CD4-positive, alpha-beta T cell (primary cell): ENCODE measurements around the gene SAP130. TPM values are rescaled to one million over a fixed set of nuclear protein-coding genes. Genes with fewer than 3 reads are reported as not detected.

Experiments used
- ATAC-seq: fragments of 200-7000 bp; cut with Tn5 transposase; one replicate; pipeline ENCODE4 v1.10.0; 2022; ENCODE audit warnings: mild to moderate bottlenecking; ENCODE audit not compliant: poor library complexity
- CTCF ChIA-PET: fragments of 350-600 bp; sonication (Branson Sonifier 250); formaldehyde crosslinking; loops from one replicate; lab custom pipeline; 2021; ENCODE audit warnings: antibody characterized with exemption, inconsistent platforms; lab: Charles Lee
- POLR2A ChIA-PET: fragments of 350-600 bp; sonication (Branson Sonifier 250); formaldehyde crosslinking; loops from one replicate; lab custom pipeline; 2021; ENCODE audit warnings: antibody characterized with exemption, inconsistent platforms; lab: Charles Lee
- DNase-seq, 14 experiments: peaks; one replicate each; pipeline ENCODE4 v3.0.0-alpha.2; 2013 to 2020; ENCODE audit warnings: mixed read lengths in 2 of 14
- H3K27ac ChIP-seq, 2 donors: one replicate each; pipeline versions ENCODE4 v1.5.1 to v1.7.0; 2013; ENCODE audit warnings: low read length in 2 of 2, low read depth in 1 of 2, mild to moderate bottlenecking in 1 of 2
- H3K27me3 ChIP-seq, 2 experiments: 1 replicate in 1 of 2; 2 replicates in 1 of 2; pipeline versions ENCODE4 v1.6.1 to v1.7.0; 2013; ENCODE audit warnings: low read length in 2 of 2, control low read depth in 1 of 2, mild to moderate bottlenecking in 1 of 2, moderate library complexity in 1 of 2; ENCODE audit not compliant: insufficient read depth in 2 of 2, control insufficient read depth in 1 of 2
- H3K36me3 ChIP-seq: one replicate; pipeline ENCODE4 v1.6.1; 2013; ENCODE audit warnings: low read length, control low read depth; ENCODE audit not compliant: insufficient read depth
- H3K4me1 ChIP-seq: one replicate; pipeline ENCODE4 v1.6.1; 2013; ENCODE audit warnings: low read length, control low read depth; ENCODE audit not compliant: insufficient read depth
- H3K4me3 ChIP-seq: one replicate; pipeline ENCODE4 v1.5.1; 2013; ENCODE audit warnings: mild to moderate bottlenecking, low read length, moderate library complexity
- H3K9me3 ChIP-seq, 2 experiments: 1 replicate in 1 of 2; 2 replicates in 1 of 2; pipeline versions ENCODE4 v1.6.1 to v1.7.0; 2013; ENCODE audit warnings: low read length in 2 of 2, mild to moderate bottlenecking in 2 of 2, control low read depth in 1 of 2, moderate library complexity in 1 of 2; ENCODE audit not compliant: control insufficient read depth in 1 of 2, insufficient read depth in 1 of 2
- H3K27ac Mint-ChIP-seq: one replicate; pipeline ENCODE4 v1.8.0; 2020; ENCODE audit warnings: mixed read lengths
- H3K27me3 Mint-ChIP-seq: one replicate; pipeline ENCODE4 v1.8.0; 2021; ENCODE audit warnings: mixed read lengths
- H3K36me3 Mint-ChIP-seq: one replicate; pipeline ENCODE4 v1.8.0; 2021; ENCODE audit warnings: low read depth, mixed read lengths
- H3K4me1 Mint-ChIP-seq: one replicate; pipeline ENCODE4 v1.8.0; 2021; ENCODE audit warnings: low read depth, mixed read lengths
- H3K4me3 Mint-ChIP-seq: one replicate; pipeline ENCODE4 v1.8.0; 2020; ENCODE audit warnings: mild to moderate bottlenecking, mixed read lengths
- H3K9me3 Mint-ChIP-seq: one replicate; pipeline ENCODE4 v1.8.0; 2020; ENCODE audit warnings: mixed read lengths
- CTCF ChIP-seq: fragments of 200-600 bp; IDR thresholded peaks from one replicate; pipeline ENCODE4 v1.8.0; 2022; ENCODE audit warnings: antibody characterized with exemption, mild to moderate bottlenecking
- intact Hi-C, 2 experiments: fragments of 100-400 bp; cut with DNase I in 1 of 2; cut with micrococcal nuclease in 1 of 2; formaldehyde crosslinking; loops; one replicate each; pipeline versions ENCODE4 v1.15.1 to v1.9.0; 2023 to 2025; cut with DNase I, micrococcal nuclease
- total RNA-seq, 174 experiments: library from RNA in 2 of 174; stranded (reverse) in 2 of 174; gene quantifications; one replicate each; pipeline ENCODE4 v1.2.3 and lab custom pipeline; 2021 to 2026

Gene SAP130
- total RNA-seq, 2 experiments from 2014 or later: 19.2 to 21.0 TPM

- Histone ChIP-seq H3K27me3 (peaks cover 2 to 3% of the 10 kb centered on the region in 2 experiments), H3K4me3 (no peak overlapping the region), H3K4me1 (no peaks in the 10 kb centered on the region), H3K36me3 (no peaks in the 10 kb centered on the region), H3K9me3 (peaks cover 3 to 4% of the 10 kb centered on the region in 2 experiments), H3K27ac (no peak overlapping the region)
- H3K4me3 Mint-ChIP-seq: no peak overlapping the region
- H3K4me1 Mint-ChIP-seq: no peaks in the 10 kb centered on the region
- H3K36me3 Mint-ChIP-seq: no peaks in the 10 kb centered on the region
- intact Hi-C loops: no loop called here
- no peaks in the 10 kb centered on the region for H3K9me3 Mint-ChIP-seq
- H3K27me3 Mint-ChIP-seq: peaks cover 36% of the 10 kb centered on the region
- H3K27ac Mint-ChIP-seq: no peak overlapping the region
- ATAC-seq (no peak), DNase-seq (no peak)
- ChIA-PET POLR2A (no interaction called here), CTCF (no interaction called here)
- no peak for TF ChIP-seq CTCF
Observed at GRCh38 chr2:128054104-128054885, 26.4 kb upstream of the SAP130 start.

- peaks cover 3 to 4% of the 10 kb centered on the region in 2 experiments for H3K27me3 ChIP-seq
- ATAC-seq (no peak), DNase-seq (no peak)
- no peaks in the 10 kb centered on the region for H3K9me3 Mint-ChIP-seq
- CTCF ChIA-PET: no interaction called here
- POLR2A ChIA-PET: no interaction called here
- no peak overlapping the region for H3K27ac ChIP-seq
- intact Hi-C loops: no loop called here
- H3K4me3 ChIP-seq: no peak overlapping the region
- no peak overlapping the region for H3K4me3 Mint-ChIP-seq
- TF ChIP-seq CTCF: no peak
- no peaks in the 10 kb centered on the region for H3K36me3 ChIP-seq
- peaks cover 39% of the 10 kb centered on the region for H3K27me3 Mint-ChIP-seq
- no peaks in the 10 kb centered on the region for H3K4me1 Mint-ChIP-seq
- peaks cover 3 to 4% of the 10 kb centered on the region in 2 experiments for H3K9me3 ChIP-seq
- H3K4me1 ChIP-seq: no peaks in the 10 kb centered on the region
- H3K27ac Mint-ChIP-seq: no peak overlapping the region
- H3K36me3 Mint-ChIP-seq: no peaks in the 10 kb centered on the region
Observed at GRCh38 chr2:128053331-128053730, 25.5 kb upstream of the SAP130 start.

- H3K4me1 Mint-ChIP-seq: no peaks in the 10 kb centered on the region
- H3K27ac Mint-ChIP-seq: no peak overlapping the region
- POLR2A ChIA-PET: no interaction called here
- TF ChIP-seq CTCF: no peak
- no peak for ATAC-seq
- no peak for DNase-seq
- peaks cover 21% of the 10 kb centered on the region for H3K27me3 Mint-ChIP-seq
- Histone ChIP-seq H3K4me1 (no peaks in the 10 kb centered on the region), H3K4me3 (no peak overlapping the region), H3K9me3 (peaks cover 14 to 26% of the 10 kb centered on the region in 2 experiments), H3K36me3 (no peaks in the 10 kb centered on the region), H3K27me3 (peaks cover 0 to 3% of the 10 kb centered on the region in 2 experiments), H3K27ac (no peak overlapping the region)
- H3K4me3 Mint-ChIP-seq: no peak overlapping the region
- H3K9me3 Mint-ChIP-seq: peaks cover 20% of the 10 kb centered on the region
- intact Hi-C loops: no loop called here
- CTCF ChIA-PET: no interaction called here
- H3K36me3 Mint-ChIP-seq: no peaks in the 10 kb centered on the region
Observed at GRCh38 chr2:128043041-128043440, 15.2 kb upstream of the SAP130 start.
